IPS-15b (cell line): Measurements from ENCODE around the gene HOXC6.
"Not testable (repeated sequence)": the region's sequence is repeated elsewhere in the genome, so short reads cannot be mapped to it uniquely, and the experiment has no call there.

Source experiments
- H3K27me3 ChIP-seq: one replicate; pipeline ENCODE4 v1.6.1; 2013; ENCODE audit warnings: low read length; ENCODE audit not compliant: control insufficient read depth, insufficient read depth
- H3K36me3 ChIP-seq: one replicate; pipeline ENCODE4 v1.6.1; 2013; ENCODE audit warnings: low read length; ENCODE audit not compliant: control insufficient read depth, insufficient read depth
- H3K4me1 ChIP-seq: one replicate; pipeline ENCODE4 v1.6.1; 2013; ENCODE audit warnings: mild to moderate bottlenecking, low read length; ENCODE audit not compliant: control insufficient read depth, insufficient read depth
- H3K4me3 ChIP-seq: one replicate; pipeline ENCODE4 v1.5.1; 2013; ENCODE audit warnings: low read depth, low read length
- H3K9ac ChIP-seq: one replicate; pipeline ENCODE4 v1.6.1; 2013; ENCODE audit warnings: low read depth, mild to moderate bottlenecking, low read length
- H3K9me3 ChIP-seq: one replicate; pipeline ENCODE4 v1.6.1; 2013; ENCODE audit warnings: mild to moderate bottlenecking, low read length; ENCODE audit not compliant: control insufficient read depth, insufficient read depth

HOXC6 gene

GRCh38 chr12:54039417-54040147 lies 11.3 kb downstream of the HOXC6 start:
- no peak overlapping the region for H3K9ac ChIP-seq

GRCh38 chr12:54040148-54040494 lies 11.9 kb downstream of the HOXC6 start:
- no peaks in the 10 kb centered on the region for H3K4me1 ChIP-seq
- peaks cover 100% of the 10 kb centered on the region for H3K27me3 ChIP-seq
- H3K36me3 ChIP-seq = no peaks in the 10 kb centered on the region
- H3K4me3 ChIP-seq = no peak overlapping the region
- no peaks in the 10 kb centered on the region for H3K9me3 ChIP-seq
- no peak overlapping the region for H3K9ac ChIP-seq

More at GRCh38 chr12:54039417-54040147, 11.3 kb downstream of the HOXC6 start:
- no peaks in the 10 kb centered on the region for H3K9me3 ChIP-seq
- H3K4me1 ChIP-seq = no peaks in the 10 kb centered on the region
- no peak overlapping the region for H3K4me3 ChIP-seq
- H3K36me3 ChIP-seq = no peaks in the 10 kb centered on the region
- peaks cover 100% of the 10 kb centered on the region for H3K27me3 ChIP-seq

- Histone ChIP-seq H3K4me1 (no peaks in the 10 kb centered on the region), H3K9ac (no peak overlapping the region), H3K4me3 (no peak overlapping the region), H3K9me3 (no peaks in the 10 kb centered on the region), H3K27me3 (peaks cover 100% of the 10 kb centered on the region), H3K36me3 (no peaks in the 10 kb centered on the region)
Observed at GRCh38 chr12:54040648-54041047, 12.4 kb downstream of the HOXC6 start.

- Histone ChIP-seq H3K9ac (no peak overlapping the region), H3K9me3 (no peaks in the 10 kb centered on the region), H3K27me3 (peaks cover 100% of the 10 kb centered on the region), H3K4me1 (no peaks in the 10 kb centered on the region), H3K4me3 (no peak overlapping the region), H3K36me3 (no peaks in the 10 kb centered on the region)
Observed at GRCh38 chr12:54041097-54041690, 13.0 kb downstream of the HOXC6 start.

GRCh38 chr12:54042033-54042432 lies 13.8 kb downstream of the HOXC6 start:
- peaks cover 100% of the 10 kb centered on the region for H3K27me3 ChIP-seq
- not testable (repeated sequence) for H3K9me3 ChIP-seq, H3K4me3 ChIP-seq, H3K4me1 ChIP-seq, H3K9ac ChIP-seq, H3K36me3 ChIP-seq

- Histone ChIP-seq H3K9ac (no peak overlapping the region), H3K27me3 (peaks cover 100% of the 10 kb centered on the region), H3K36me3 (no peaks in the 10 kb centered on the region), H3K9me3 (no peaks in the 10 kb centered on the region), H3K4me1 (no peaks in the 10 kb centered on the region), H3K4me3 (peak overlapping the region; percentile 18)
Observed at GRCh38 chr12:54042970-54043853, 15.0 kb downstream of the HOXC6 start.

- Histone ChIP-seq H3K36me3 (no peaks in the 10 kb centered on the region), H3K9ac (no peak overlapping the region), H3K9me3 (no peaks in the 10 kb centered on the region)
Observed at GRCh38 chr12:54044425-54045103, 16.3 kb downstream of the HOXC6 start.

GRCh38 chr12:54045401-54045800 lies 17.2 kb downstream of the HOXC6 start:
- H3K4me1 ChIP-seq = no peaks in the 10 kb centered on the region
- no peak overlapping the region for H3K9ac ChIP-seq
- peak overlapping the region; percentile 13 for H3K4me3 ChIP-seq
- no peaks in the 10 kb centered on the region for H3K36me3 ChIP-seq
- H3K27me3 ChIP-seq = peaks cover 100% of the 10 kb centered on the region
- H3K9me3 ChIP-seq = no peaks in the 10 kb centered on the region

More at GRCh38 chr12:54044425-54045103, 16.3 kb downstream of the HOXC6 start:
- H3K4me1 ChIP-seq = no peaks in the 10 kb centered on the region
- H3K27me3 ChIP-seq = peaks cover 100% of the 10 kb centered on the region
- no peak overlapping the region for H3K4me3 ChIP-seq

- peaks cover 100% of the 10 kb centered on the region for H3K27me3 ChIP-seq
- no peaks in the 10 kb centered on the region for H3K36me3 ChIP-seq
- H3K4me3 ChIP-seq = peak overlapping the region; percentile 13
- H3K4me1 ChIP-seq = no peaks in the 10 kb centered on the region
- no peak overlapping the region for H3K9ac ChIP-seq
- no peaks in the 10 kb centered on the region for H3K9me3 ChIP-seq
Observed at GRCh38 chr12:54045868-54046521, 17.8 kb downstream of the HOXC6 start.

GRCh38 chr12:54046809-54047159 lies 18.5 kb downstream of the HOXC6 start:
- peaks cover 100% of the 10 kb centered on the region for H3K27me3 ChIP-seq
- peak overlapping the region; percentile 4 for H3K4me3 ChIP-seq
- no peak overlapping the region for H3K9ac ChIP-seq
- H3K36me3 ChIP-seq = no peaks in the 10 kb centered on the region
- H3K4me1 ChIP-seq = no peaks in the 10 kb centered on the region
- no peaks in the 10 kb centered on the region for H3K9me3 ChIP-seq
